ENCODE data around the gene ABHD11. TPM values are rescaled to one million over a fixed set of nuclear protein-coding genes. Genes with fewer than 3 reads are reported as not detected.

The ABHD11 gene
- total and polyA plus RNA-seq, 2 donors (not counting 1 experiment from before 2014, with no cell fraction given), result 23.2 to 26.2 TPM

- no peak overlapping the region for H3K27ac Mint-ChIP-seq
- H3K9me3 ChIP-seq (ENCODE audit: control extremely low read depth in 1 of 3, control insufficient read depth in 2 of 3, insufficient read depth in 1 of 3, low read length in 2 of 3), result no peaks in the 10 kb centered on the region
- no peak overlapping the region for H3K9ac ChIP-seq (ENCODE audit: low read length)
- no peak for DNase-seq
- H3K9me3 Mint-ChIP-seq (ENCODE audit: insufficient read depth), result no peaks in the 10 kb centered on the region
- no peak for ATAC-seq (ENCODE audit: low read depth)
- POLR2A ChIA-PET, result no interaction called here
- H3K4me3 ChIP-seq (ENCODE audit: control extremely low read depth in 1 of 5, extremely low read depth in 1 of 5, insufficient read depth in 1 of 5, low read depth in 2 of 5, low read length in 4 of 5), result no peak overlapping the region
- no peaks in the 10 kb centered on the region for H3K36me3 ChIP-seq (replicated peaks in 1 of 2; ENCODE audit: control extremely low read depth in 1 of 2, control insufficient read depth in 1 of 2, extremely low read depth in 1 of 2, insufficient read depth in 2 of 2, low read length in 1 of 2)
- H3K79me2 ChIP-seq (ENCODE audit: control insufficient read depth, insufficient read depth, low read length), result no peaks in the 10 kb centered on the region
- intact Hi-C loops (cut with micrococcal nuclease), result no loop called here
- TF ChIP-seq EZH2 (IDR thresholded peaks at IDR 0.05; ENCODE audit: borderline replicate concordance, insufficient read depth, low read depth, low read length, poor library complexity, severe bottlenecking), result no peak
- TF ChIP-seq CTCF (IDR thresholded peaks at IDR 0.05), result no peak
- H2AFZ ChIP-seq (ENCODE audit: insufficient read depth, low read depth, low read length, poor library complexity, severe bottlenecking), result no peak overlapping the region
- H3K4me3 Mint-ChIP-seq, result no peak overlapping the region
- H3K4me1 Mint-ChIP-seq, result peaks cover 4% of the 10 kb centered on the region
- CTCF ChIA-PET, result no interaction called here
- no peak overlapping the region for H3K27ac ChIP-seq (ENCODE audit: low read length in 2 of 2)
- no CpG with 5 or more reads among the region's 1 CpG for WGBS (ENCODE audit: insufficient coverage)
- H3K27me3 Mint-ChIP-seq, result peaks cover 29% of the 10 kb centered on the region
- H4K20me1 ChIP-seq (ENCODE audit: control insufficient read depth, insufficient read depth, low read length, poor library complexity, severe bottlenecking), result peaks cover 6% of the 10 kb centered on the region
- H3K4me2 ChIP-seq (replicated peaks; ENCODE audit: low read depth, low read length, poor library complexity, severe bottlenecking), result no peak overlapping the region
- H3K4me1 ChIP-seq (ENCODE audit: control insufficient read depth in 2 of 2, insufficient read depth in 2 of 2, low read length in 2 of 2), result peaks cover 6 to 11% of the 10 kb centered on the region in 2 donors
- peaks cover 0 to 36% (median 14%) of the 10 kb centered on the region in 4 experiments for H3K27me3 ChIP-seq (replicated peaks in 1 of 4; ENCODE audit: control extremely low read depth in 1 of 4, control insufficient read depth in 3 of 4, insufficient read depth in 4 of 4, low read length in 3 of 4)
Measured at GRCh38 chr7:73712773-73713172, 25.8 kb downstream of the ABHD11 start.

DNA sequence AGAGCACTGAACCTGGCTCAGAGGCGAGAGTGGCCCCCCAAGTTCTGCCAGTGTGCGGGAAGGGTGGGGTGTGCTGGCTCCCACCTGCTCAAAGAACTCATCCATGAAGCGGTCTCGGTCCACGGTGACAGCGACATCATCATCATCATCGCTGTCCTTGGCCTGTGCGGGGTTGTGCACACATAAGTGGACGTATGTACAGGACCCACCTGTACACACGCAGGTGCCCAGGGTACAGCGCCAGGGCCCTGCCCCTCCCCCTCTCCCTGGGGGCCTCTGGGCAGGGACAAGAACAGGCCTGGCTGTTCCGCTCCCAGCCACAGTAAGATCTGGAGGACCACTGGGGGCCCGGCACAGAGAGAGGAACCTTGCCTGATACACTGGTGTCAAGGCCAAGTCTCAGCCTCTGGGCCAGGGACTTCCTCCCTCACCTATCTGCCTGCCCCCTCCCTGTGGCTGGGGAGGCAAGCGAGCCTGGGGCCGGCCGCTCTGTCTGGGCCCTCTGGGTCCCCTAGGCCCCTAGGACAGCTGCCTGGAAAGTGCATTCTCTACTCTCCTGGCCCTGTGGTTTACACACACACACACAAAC lies 29.5 kb downstream of the ABHD11 start:
- Histone ChIP-seq H3K9me3 (ENCODE audit: control extremely low read depth in 1 of 3, control insufficient read depth in 2 of 3, insufficient read depth in 1 of 3, low read length in 2 of 3) (no peaks in the 10 kb centered on the region), H3K79me2 (ENCODE audit: control insufficient read depth, insufficient read depth, low read length) (no peaks in the 10 kb centered on the region), H3K4me2 (replicated peaks; ENCODE audit: low read depth, low read length, poor library complexity, severe bottlenecking) (no peak overlapping the region), H3K4me1 (ENCODE audit: control insufficient read depth in 2 of 2, insufficient read depth in 2 of 2, low read length in 2 of 2) (peaks cover 12 to 13% of the 10 kb centered on the region in 2 donors), H3K27me3 (replicated peaks in 1 of 4; ENCODE audit: control extremely low read depth in 1 of 4, control insufficient read depth in 3 of 4, insufficient read depth in 4 of 4, low read length in 3 of 4) (peaks cover 0 to 12% (median 0%) of the 10 kb centered on the region in 4 experiments), H4K20me1 (ENCODE audit: control insufficient read depth, insufficient read depth, low read length, poor library complexity, severe bottlenecking) (no peaks in the 10 kb centered on the region), H3K9ac (ENCODE audit: low read length) (no peak overlapping the region), H2AFZ (ENCODE audit: insufficient read depth, low read depth, low read length, poor library complexity, severe bottlenecking) (no peak overlapping the region), H3K4me3 (ENCODE audit: control extremely low read depth in 1 of 5, extremely low read depth in 1 of 5, insufficient read depth in 1 of 5, low read depth in 2 of 5, low read length in 4 of 5) (no peak overlapping the region), H3K27ac (ENCODE audit: low read length in 2 of 2) (no peak overlapping the region), H3K36me3 (replicated peaks in 1 of 2; ENCODE audit: control extremely low read depth in 1 of 2, control insufficient read depth in 1 of 2, extremely low read depth in 1 of 2, insufficient read depth in 2 of 2, low read length in 1 of 2) (no peaks in the 10 kb centered on the region)
- H3K4me3 Mint-ChIP-seq, result no peak overlapping the region
- 91% methylated on average over 16 of the region's 16 CpGs for WGBS (ENCODE audit: insufficient coverage)
- ChIA-PET CTCF (no interaction called here), POLR2A (no interaction called here)
- peaks cover 13% of the 10 kb centered on the region for H3K27me3 Mint-ChIP-seq
- ATAC-seq (ENCODE audit: low read depth) (no peak), DNase-seq (no peak)
- H3K27ac Mint-ChIP-seq, result no peak overlapping the region
- peaks cover 16% of the 10 kb centered on the region for H3K4me1 Mint-ChIP-seq
- TF ChIP-seq EZH2 (IDR thresholded peaks at IDR 0.05; ENCODE audit: borderline replicate concordance, insufficient read depth, low read depth, low read length, poor library complexity, severe bottlenecking), result no peak
- TF ChIP-seq CTCF (IDR thresholded peaks at IDR 0.05), result no peak
- no peaks in the 10 kb centered on the region for H3K9me3 Mint-ChIP-seq (ENCODE audit: insufficient read depth)
- intact Hi-C loops (cut with micrococcal nuclease), result no loop called here
